ENCODE measurements around the gene NKAIN4.

Gene NKAIN4

DNA sequence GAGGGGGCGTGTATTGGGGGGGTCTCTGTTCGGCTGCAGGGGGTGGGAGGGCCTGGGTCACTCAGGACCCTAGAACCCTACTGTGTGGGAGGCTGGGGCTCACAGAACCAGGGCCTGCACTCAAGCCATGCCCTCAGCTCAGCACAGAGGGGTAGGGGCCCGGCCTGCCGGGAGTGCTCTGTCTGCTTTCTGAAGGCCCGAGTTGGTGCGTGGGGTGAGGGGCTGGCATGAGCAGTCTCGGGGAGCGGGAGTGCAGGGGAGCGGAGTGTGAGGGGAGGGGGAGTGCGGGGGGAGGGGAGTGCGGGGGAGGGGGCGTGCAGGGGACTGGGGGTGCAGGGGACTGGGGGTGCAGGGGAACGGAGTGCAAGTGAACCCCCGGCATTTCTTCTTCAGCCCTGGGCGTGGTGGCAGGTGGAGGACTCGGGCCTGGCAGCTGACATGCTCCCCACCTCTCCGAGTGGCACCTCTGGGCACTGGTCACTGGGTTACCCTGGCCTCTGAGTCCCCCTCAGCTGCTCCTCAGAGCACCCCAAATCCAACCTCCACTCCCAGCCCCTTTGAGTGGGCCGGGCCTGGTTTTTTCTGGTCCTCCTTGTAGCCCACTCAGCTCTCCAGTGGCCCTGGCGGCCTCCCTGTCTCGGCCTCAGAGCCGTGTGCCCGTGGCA, 39.7 kb upstream of the NKAIN4 start:
- no peak overlapping the region for H3K27ac ChIP-seq (ENCODE audit: low read length)
- no peaks in the 10 kb centered on the region for H3K4me1 ChIP-seq (ENCODE audit: control insufficient read depth in 1 of 2, insufficient read depth in 2 of 2, low read length in 2 of 2)
- peaks cover 8% of the 10 kb centered on the region for H3K27me3 ChIP-seq (ENCODE audit: low read depth, low read length)

DNA sequence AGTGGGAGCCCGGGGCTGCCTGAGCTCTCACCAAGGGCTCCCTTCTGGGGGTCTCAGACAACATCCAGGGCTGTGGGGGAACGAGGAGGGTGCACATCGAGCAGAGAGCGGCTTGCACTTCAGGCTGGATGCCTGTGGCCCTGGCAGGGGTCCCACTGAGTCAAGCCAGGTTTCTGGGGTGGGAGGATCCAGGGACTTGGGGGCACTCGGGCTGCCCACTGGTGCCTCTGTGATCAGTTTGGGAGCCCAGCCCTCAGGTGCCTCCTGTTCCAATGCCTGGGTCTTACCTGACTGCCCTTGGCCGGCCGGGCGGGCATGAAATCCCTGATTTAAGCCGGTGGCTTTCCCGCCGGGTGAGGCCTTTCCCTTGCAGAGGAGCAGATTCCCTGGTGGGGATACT, 39.2 kb upstream of the NKAIN4 start:
- Histone ChIP-seq H3K4me3 (ENCODE audit: low read depth in 1 of 2, low read length in 2 of 2) (no peak overlapping the region), H3K36me3 (ENCODE audit: control insufficient read depth in 1 of 2, insufficient read depth in 2 of 2, low read length in 2 of 2) (peaks cover 0 to 8% of the 10 kb centered on the region in 2 donors), H3K27me3 (ENCODE audit: low read depth, low read length) (peaks cover 8% of the 10 kb centered on the region), H3K27ac (ENCODE audit: low read length) (no peak overlapping the region), H3K4me1 (ENCODE audit: control insufficient read depth in 1 of 2, insufficient read depth in 2 of 2, low read length in 2 of 2) (no peaks in the 10 kb centered on the region), H3K9me3 (ENCODE audit: control insufficient read depth in 1 of 2, low read length in 2 of 2) (no peaks in the 10 kb centered on the region)

More for the DNA sequence above, 39.7 kb upstream of the NKAIN4 start:
- H3K4me3 ChIP-seq (ENCODE audit: low read depth in 1 of 2, low read length in 2 of 2), result no peak overlapping the region
- no peaks in the 10 kb centered on the region for H3K9me3 ChIP-seq (ENCODE audit: control insufficient read depth in 1 of 2, low read length in 2 of 2)
- peaks cover 0 to 3% of the 10 kb centered on the region in 2 donors for H3K36me3 ChIP-seq (ENCODE audit: control insufficient read depth in 1 of 2, insufficient read depth in 2 of 2, low read length in 2 of 2)

DNA sequence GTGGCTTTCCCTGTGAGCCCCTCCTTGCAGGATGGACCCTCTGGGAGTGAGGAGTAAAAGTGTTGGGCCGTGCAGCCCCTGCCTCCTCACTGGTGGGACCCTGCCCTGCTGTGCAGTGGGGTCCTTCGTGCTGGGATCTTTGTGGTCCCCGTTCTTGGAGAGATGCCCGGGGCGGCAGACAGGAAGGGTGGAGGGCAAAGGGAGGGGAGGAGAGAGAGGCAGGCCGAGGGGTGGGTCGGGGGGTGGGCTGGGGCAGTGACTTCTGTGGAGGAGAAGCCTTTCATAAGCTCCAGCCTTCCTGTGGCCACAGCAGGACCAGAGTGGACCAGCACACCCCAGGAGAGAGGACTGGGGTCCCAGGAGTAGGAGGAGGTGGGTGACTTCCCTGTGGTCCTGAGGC, 38.6 kb upstream of the NKAIN4 start, which contains the start of gene COL20A1:
Gene COL20A1, plus strand, starts transcription at position 283 of the 400 bp plus-strand sequence. CDS start 1,922 bp downstream, outside the sequence.
- no peaks in the 10 kb centered on the region for H3K4me1 ChIP-seq (ENCODE audit: control insufficient read depth in 1 of 2, insufficient read depth in 2 of 2, low read length in 2 of 2)
- H3K4me3 ChIP-seq (ENCODE audit: low read depth in 1 of 2, low read length in 2 of 2), result no peak within 1 kb of the TSS
- H3K27ac ChIP-seq (ENCODE audit: low read length), result no peak within 1 kb of the TSS
- H3K27me3 ChIP-seq (ENCODE audit: low read depth, low read length), result peaks cover 8% of the 10 kb centered on the region
- no peaks in the 10 kb centered on the region for H3K9me3 ChIP-seq (ENCODE audit: control insufficient read depth in 1 of 2, low read length in 2 of 2)
- peaks cover 0 to 14% of the 10 kb centered on the region in 2 donors for H3K36me3 ChIP-seq (ENCODE audit: control insufficient read depth in 1 of 2, insufficient read depth in 2 of 2, low read length in 2 of 2)

DNA sequence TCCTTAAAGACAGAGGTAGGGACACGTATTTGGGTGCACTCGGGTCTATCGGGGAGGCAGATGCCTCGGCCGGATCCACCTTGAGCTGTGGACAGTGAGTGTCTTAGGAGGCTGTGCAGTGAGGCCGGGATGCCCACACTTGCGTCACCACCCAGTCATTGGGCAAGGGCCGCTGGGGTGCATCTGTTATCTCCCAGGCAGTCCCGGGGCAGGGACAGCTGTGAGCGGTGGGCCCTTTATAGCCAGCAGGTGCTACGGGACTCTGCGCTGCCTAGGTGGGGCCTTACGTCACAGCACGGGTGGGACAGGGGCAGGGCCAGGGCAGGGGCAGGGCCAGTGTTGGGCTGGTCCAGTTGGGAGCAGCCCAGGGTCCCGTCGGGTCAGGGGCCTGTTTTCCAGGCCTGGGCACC, 38.0 kb upstream of the NKAIN4 start:
- Histone ChIP-seq H3K4me1 (ENCODE audit: control insufficient read depth in 1 of 2, insufficient read depth in 2 of 2, low read length in 2 of 2) (no peaks in the 10 kb centered on the region), H3K27ac (ENCODE audit: low read length) (no peak overlapping the region)

DNA sequence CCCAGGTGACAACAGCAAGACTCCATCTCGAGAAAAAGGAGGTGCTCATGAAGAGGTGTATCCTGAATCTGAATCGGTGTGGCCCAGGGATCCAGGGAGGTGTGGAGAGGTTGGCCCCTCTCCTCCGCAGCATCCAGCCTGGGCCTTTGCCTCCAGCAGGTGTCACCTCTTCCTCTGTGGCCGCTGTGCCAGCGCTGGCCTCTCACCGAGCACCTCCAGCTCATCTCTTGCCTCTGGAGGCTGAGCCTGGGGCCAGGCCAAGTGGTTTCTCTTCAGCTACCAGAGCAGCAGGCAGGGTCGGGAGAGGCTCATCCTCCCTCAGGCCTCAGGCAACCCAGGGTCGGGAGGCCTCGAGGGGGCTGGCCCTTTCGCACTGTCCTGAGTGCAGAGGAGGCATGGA, 37.5 kb upstream of the NKAIN4 start:
- H3K4me1 ChIP-seq (ENCODE audit: control insufficient read depth in 1 of 2, insufficient read depth in 2 of 2, low read length in 2 of 2), result no peaks in the 10 kb centered on the region
- H3K9me3 ChIP-seq (ENCODE audit: control insufficient read depth in 1 of 2, low read length in 2 of 2), result no peaks in the 10 kb centered on the region
- no peak overlapping the region for H3K27ac ChIP-seq (ENCODE audit: low read length)
- H3K4me3 ChIP-seq (ENCODE audit: low read depth in 1 of 2, low read length in 2 of 2), result no peak overlapping the region
- H3K27me3 ChIP-seq (ENCODE audit: low read depth, low read length), result peaks cover 8% of the 10 kb centered on the region
- peaks cover 0 to 25% of the 10 kb centered on the region in 2 donors for H3K36me3 ChIP-seq (ENCODE audit: control insufficient read depth in 1 of 2, insufficient read depth in 2 of 2, low read length in 2 of 2)

More for the DNA sequence above, 38.0 kb upstream of the NKAIN4 start:
- Histone ChIP-seq H3K9me3 (ENCODE audit: control insufficient read depth in 1 of 2, low read length in 2 of 2) (no peaks in the 10 kb centered on the region), H3K27me3 (ENCODE audit: low read depth, low read length) (peaks cover 8% of the 10 kb centered on the region), H3K36me3 (ENCODE audit: control insufficient read depth in 1 of 2, insufficient read depth in 2 of 2, low read length in 2 of 2) (peaks cover 0 to 20% of the 10 kb centered on the region in 2 donors), H3K4me3 (ENCODE audit: low read depth in 1 of 2, low read length in 2 of 2) (no peak overlapping the region)

DNA sequence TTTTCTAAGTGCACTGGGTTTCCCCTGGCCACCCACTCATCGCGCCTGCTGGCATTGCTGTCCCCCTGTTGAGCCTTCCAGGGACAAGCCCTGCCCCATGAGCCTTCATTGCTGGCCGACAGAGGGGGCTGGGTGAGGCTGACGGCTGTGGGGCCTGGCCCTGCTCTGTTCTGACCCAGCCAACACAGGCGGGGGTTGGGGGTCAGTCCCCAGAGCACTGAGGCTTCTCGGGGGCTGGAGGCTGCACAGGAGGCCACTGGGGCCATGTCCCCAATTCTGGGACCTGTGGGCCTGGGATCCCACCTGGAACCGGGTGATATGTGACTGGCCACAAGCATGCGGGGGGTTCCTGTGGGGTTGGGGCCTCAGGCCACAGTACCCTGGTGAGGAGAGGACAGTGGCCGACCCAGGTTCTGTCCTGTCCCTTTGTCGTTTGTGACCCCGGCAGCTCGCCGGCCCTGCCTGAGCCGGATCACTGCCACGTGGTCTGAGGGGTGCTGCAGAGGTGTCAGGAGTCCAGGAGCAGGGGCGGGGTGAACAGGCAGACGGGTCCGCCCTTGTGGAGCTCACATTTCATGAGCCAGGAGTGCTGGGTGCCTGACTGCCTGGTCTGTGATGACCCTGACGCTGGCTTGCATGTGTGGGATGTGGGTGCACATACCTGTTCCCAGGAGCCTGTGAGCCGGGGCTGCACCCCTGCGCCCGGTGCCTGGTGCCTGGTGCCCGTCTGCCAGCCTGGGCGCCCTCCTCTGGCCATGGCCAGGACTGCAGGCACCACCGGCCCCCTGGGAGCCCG, 36.6 kb upstream of the NKAIN4 start:
- H3K27ac ChIP-seq (ENCODE audit: low read length), result no peak overlapping the region
- no peaks in the 10 kb centered on the region for H3K4me1 ChIP-seq (ENCODE audit: control insufficient read depth in 1 of 2, insufficient read depth in 2 of 2, low read length in 2 of 2)
- peaks cover 2% of the 10 kb centered on the region for H3K27me3 ChIP-seq (ENCODE audit: low read depth, low read length)

DNA sequence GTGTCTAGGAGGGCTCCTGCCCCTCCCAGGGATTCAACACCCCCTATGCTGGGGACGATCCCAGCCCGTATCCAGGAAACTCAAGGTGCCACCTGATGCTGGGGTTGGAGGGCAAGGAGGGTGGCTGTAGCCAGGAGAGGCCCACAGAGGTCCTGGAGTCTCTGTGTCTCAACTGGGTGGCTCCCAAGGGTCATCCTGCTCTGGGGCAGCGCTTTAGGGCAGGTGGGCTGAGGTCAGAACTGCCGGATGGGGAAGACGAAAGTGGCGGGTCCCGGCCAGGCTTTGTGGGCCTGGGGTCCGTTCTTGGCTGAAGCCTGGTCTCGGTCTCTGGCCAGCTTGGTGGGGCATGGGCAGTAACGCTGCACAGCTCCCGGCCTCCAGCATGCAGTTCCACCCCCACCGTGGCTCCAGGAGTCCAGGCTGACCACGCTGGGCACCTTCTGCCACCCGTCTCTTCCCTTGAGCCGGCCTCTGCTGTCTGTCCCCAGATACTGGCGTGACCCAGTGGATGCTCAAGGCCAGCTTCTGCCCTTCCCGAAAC, 35.9 kb upstream of the NKAIN4 start:
- Histone ChIP-seq H3K9me3 (ENCODE audit: control insufficient read depth in 1 of 2, low read length in 2 of 2) (no peaks in the 10 kb centered on the region), H3K27ac (ENCODE audit: low read length) (no peak overlapping the region), H3K4me1 (ENCODE audit: control insufficient read depth in 1 of 2, insufficient read depth in 2 of 2, low read length in 2 of 2) (no peaks in the 10 kb centered on the region), H3K4me3 (ENCODE audit: low read depth in 1 of 2, low read length in 2 of 2) (no peak overlapping the region), H3K36me3 (ENCODE audit: control insufficient read depth in 1 of 2, insufficient read depth in 2 of 2, low read length in 2 of 2) (peaks cover 0 to 39% of the 10 kb centered on the region in 2 donors), H3K27me3 (ENCODE audit: low read depth, low read length) (no peaks in the 10 kb centered on the region)

More for the DNA sequence above, 36.6 kb upstream of the NKAIN4 start:
- Histone ChIP-seq H3K9me3 (ENCODE audit: control insufficient read depth in 1 of 2, low read length in 2 of 2) (no peaks in the 10 kb centered on the region), H3K36me3 (ENCODE audit: control insufficient read depth in 1 of 2, insufficient read depth in 2 of 2, low read length in 2 of 2) (peaks cover 0 to 32% of the 10 kb centered on the region in 2 donors), H3K4me3 (ENCODE audit: low read depth in 1 of 2, low read length in 2 of 2) (no peak overlapping the region)

DNA sequence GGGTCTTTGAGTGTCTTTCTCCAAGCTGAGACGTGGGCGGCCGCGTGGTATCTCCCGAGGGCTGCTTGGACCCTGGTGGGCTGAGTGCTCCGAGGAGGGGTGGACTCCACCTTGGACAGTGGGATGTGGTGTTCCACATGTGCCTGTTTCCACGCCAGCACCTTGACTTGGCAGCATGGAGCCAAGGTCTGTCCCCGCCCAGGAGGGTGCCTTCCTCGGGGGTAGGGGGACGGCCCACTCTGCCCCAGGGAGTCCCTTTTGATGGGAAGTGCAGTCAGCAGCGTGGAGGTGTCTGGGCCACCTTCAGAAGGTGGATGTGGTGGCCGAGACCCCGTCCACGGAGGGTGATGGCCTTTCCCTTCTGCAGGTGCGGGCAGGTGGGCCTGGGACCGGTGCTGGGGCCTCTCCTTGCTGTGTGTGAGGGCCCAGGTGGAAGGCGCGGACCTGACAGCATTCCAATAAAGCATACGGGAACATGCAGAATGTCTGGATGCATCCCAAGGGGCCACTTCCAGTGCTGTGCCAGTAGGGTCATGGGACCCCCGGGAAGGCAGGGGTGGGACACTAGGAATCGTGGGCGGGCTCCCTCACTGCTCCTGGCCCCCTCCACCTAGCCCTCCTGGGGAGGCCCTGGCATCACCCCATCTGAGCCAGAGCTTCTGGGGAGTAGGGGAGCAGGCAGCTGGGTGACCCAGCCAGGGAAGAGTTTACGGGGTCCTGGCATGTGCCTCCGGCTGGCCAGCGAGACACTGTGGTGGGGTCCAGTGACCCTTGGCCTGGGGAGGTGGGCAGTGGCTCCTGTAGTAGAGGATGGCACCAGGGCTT, 35.3 kb upstream of the NKAIN4 start:
- H3K27me3 ChIP-seq (ENCODE audit: low read depth, low read length), result no peaks in the 10 kb centered on the region
- peaks cover 0 to 46% of the 10 kb centered on the region in 2 donors for H3K36me3 ChIP-seq (ENCODE audit: control insufficient read depth in 1 of 2, insufficient read depth in 2 of 2, low read length in 2 of 2)
- H3K4me3 ChIP-seq (ENCODE audit: low read depth in 1 of 2, low read length in 2 of 2), result no peak overlapping the region

DNA sequence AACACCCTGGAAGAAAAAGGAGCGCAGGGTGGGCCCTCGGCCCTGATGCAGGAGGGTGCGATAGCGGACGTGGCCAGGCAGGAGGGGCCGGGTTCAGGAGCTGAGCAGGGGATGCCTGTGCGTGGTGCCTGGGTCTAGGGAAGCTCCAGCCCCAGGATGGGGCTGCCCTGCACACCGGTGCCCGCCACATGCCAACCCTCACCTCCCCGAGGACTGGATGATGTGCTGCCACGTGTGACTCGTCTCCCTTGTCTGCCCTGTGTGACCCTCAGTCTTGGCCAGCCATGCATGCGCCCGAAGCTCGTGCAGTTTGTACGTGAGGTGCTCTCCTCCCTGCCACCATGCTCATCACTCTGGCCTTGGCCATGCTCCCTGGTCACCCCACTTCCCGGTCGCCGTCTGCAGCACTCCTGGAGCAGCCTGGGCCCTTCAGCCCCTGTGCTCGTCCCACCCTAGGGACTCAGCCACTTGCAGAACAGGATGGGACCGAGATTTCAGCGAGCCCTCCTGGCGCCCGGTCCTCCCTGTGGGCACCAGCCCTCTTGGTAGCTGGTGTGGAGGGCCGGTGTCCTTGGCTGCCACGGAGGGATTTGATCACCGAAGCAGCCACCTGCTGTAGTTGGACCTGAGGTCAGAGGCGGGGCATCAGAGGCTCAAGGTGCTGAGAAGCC, 34.5 kb upstream of the NKAIN4 start:
- peaks cover 0 to 53% of the 10 kb centered on the region in 2 donors for H3K36me3 ChIP-seq (ENCODE audit: control insufficient read depth in 1 of 2, insufficient read depth in 2 of 2, low read length in 2 of 2)
- no peak overlapping the region for H3K27ac ChIP-seq (ENCODE audit: low read length)
- no peak overlapping the region for H3K4me3 ChIP-seq (ENCODE audit: low read depth in 1 of 2, low read length in 2 of 2)
- H3K27me3 ChIP-seq (ENCODE audit: low read depth, low read length), result no peaks in the 10 kb centered on the region
- no peaks in the 10 kb centered on the region for H3K4me1 ChIP-seq (ENCODE audit: control insufficient read depth in 1 of 2, insufficient read depth in 2 of 2, low read length in 2 of 2)
- H3K9me3 ChIP-seq (ENCODE audit: control insufficient read depth in 1 of 2, low read length in 2 of 2), result no peaks in the 10 kb centered on the region

More for the DNA sequence above, 35.3 kb upstream of the NKAIN4 start:
- Histone ChIP-seq H3K9me3 (ENCODE audit: control insufficient read depth in 1 of 2, low read length in 2 of 2) (no peaks in the 10 kb centered on the region), H3K4me1 (ENCODE audit: control insufficient read depth in 1 of 2, insufficient read depth in 2 of 2, low read length in 2 of 2) (no peaks in the 10 kb centered on the region), H3K27ac (ENCODE audit: low read length) (no peak overlapping the region)

DNA sequence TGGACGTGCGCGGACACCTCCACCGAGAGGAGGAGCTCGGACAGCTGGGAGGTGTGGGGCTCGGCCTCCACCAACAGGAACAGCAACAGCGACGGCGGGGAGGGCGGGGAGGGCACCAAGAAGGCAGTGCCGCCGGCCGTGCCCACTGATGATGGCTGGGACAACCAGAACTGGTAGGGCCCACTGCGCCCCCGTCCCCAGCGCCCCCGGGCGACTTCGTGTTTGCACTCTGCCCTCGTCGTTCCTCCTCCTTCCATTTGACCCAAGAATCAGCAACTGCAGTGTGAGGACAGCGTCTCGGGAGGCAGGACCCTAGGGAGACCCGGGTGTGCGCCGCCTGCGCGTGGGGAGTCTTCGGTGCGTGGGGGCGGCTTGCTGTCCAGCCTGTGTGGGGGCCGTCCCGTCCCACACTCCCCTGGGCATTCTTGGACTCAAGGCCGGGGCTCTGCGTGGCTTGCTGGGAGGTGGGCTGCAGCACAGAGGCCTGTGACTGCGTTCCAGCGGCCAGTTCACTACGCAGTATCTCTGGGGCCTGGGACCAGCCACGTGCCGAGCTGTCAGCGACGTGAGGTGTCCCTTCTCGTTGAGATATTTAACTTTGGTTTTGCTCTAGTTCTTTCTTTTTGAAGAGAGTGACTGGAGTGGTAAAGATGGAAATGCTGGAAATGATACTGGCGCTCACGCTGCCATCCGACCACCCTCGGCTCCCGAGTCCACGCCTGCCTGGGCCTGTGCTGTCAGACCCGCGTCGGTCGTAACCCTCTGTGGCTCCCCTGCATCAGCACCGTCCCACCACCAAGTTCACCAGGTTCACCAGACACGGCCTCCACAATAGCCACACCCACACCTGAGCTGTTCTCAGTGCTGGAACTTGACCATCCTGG, 33.7 kb upstream of the NKAIN4 start:
- H3K27me3 ChIP-seq (ENCODE audit: low read depth, low read length), result no peaks in the 10 kb centered on the region
- peaks cover 0 to 61% of the 10 kb centered on the region in 2 donors for H3K36me3 ChIP-seq (ENCODE audit: control insufficient read depth in 1 of 2, insufficient read depth in 2 of 2, low read length in 2 of 2)
- no peak overlapping the region for H3K27ac ChIP-seq (ENCODE audit: low read length)
- H3K4me3 ChIP-seq (ENCODE audit: low read depth in 1 of 2, low read length in 2 of 2), result no peak overlapping the region
- H3K4me1 ChIP-seq (ENCODE audit: control insufficient read depth in 1 of 2, insufficient read depth in 2 of 2, low read length in 2 of 2), result no peaks in the 10 kb centered on the region
- no peaks in the 10 kb centered on the region for H3K9me3 ChIP-seq (ENCODE audit: control insufficient read depth in 1 of 2, low read length in 2 of 2)

Measured in muscle layer of duodenum (tissue), 2 donors.